K562 (cell line): ENCODE measurements around the gene KLHL8. TPM values are rescaled to one million over a fixed set of nuclear protein-coding genes. Genes with fewer than 3 reads are reported as not detected.

Experiments
- ATAC-seq: fragments of 200-7000 bp; cut with Tn5 transposase; 3 replicates; pipeline ENCODE4 v1.9.1; 2020; ENCODE audit warnings: moderate library complexity
- BruUV-seq: library from RNA; stranded (reverse); fragments of 400-500 nt; replicated peaks from 2 replicates; lab custom pipeline; 2021; lab: Mats Ljungman, UMichigan
- CTCF ChIA-PET: fragments of 300-600 bp; formaldehyde crosslinking; extraction: SDS; loops from one replicate; lab custom pipeline; 2021; ENCODE audit warnings: low intra/inter-chr PET ratio; lab: Yijun Ruan, JAX
- POLR2A ChIA-PET: fragments of 300-600, 350-650 bp; sonication (Branson Sonifier 250); formaldehyde crosslinking; extraction: SDS; loops from one replicate; lab custom pipeline; 2021; ENCODE audit warnings: antibody characterized with exemption, inconsistent platforms; lab: Yijun Ruan, JAX
- DNase-seq, 4 experiments: peaks; one replicate each; pipeline versions ENCODE4 v3.0.0 to v3.0.0-alpha.2; 2011 to 2018; ENCODE audit warnings: low spot score in 3 of 4, mixed read lengths in 3 of 4; ENCODE audit errors: extremely low read depth in 1 of 4
- FAIRE-seq: peaks from 2 replicates; lab custom pipeline; 2011; peaks lifted over from hg19 to GRCh38; lab: Jason Lieb, UNC
- H2AFZ ChIP-seq: 2 replicates; pipeline ENCODE4 v1.6.0; 2011; ENCODE audit warnings: low read depth, low read length, control low read depth, inconsistent platforms
- H3K27ac ChIP-seq: fragments of 200-600 bp; 3 replicates; pipeline ENCODE4 v1.8.0; 2011; ENCODE audit warnings: low read depth, mild to moderate bottlenecking, control low read depth, inconsistent platforms, low read length, moderate library complexity, mixed read lengths; ENCODE audit errors: extremely low read depth
- H3K27me3 ChIP-seq, 2 experiments: fragments of 300-600 bp in 1 of 2; 2 replicates in 1 of 2; 3 replicates in 1 of 2; pipeline versions ENCODE4 v1.6.0 to v1.8.0; 2011; ENCODE audit warnings: inconsistent platforms in 2 of 2, low read length in 2 of 2, mild to moderate bottlenecking in 1 of 2, mixed read lengths in 1 of 2, moderate library complexity in 1 of 2; ENCODE audit not compliant: control insufficient read depth in 2 of 2, insufficient read depth in 2 of 2
- H3K36me3 ChIP-seq: fragments of 300-600 bp; 3 replicates; pipeline ENCODE4 v1.8.0; 2011; ENCODE audit warnings: mild to moderate bottlenecking, low read length, inconsistent platforms; ENCODE audit not compliant: control insufficient read depth, insufficient read depth
- H3K4me1 ChIP-seq, 2 experiments: fragments of 200-600 bp in 1 of 2; replicated peaks in 1 of 2; 2 replicates in 1 of 2; 3 replicates in 1 of 2; pipeline versions ENCODE4 v1.5.1 to v1.8.0; 2011; ENCODE audit warnings: inconsistent platforms in 2 of 2, low read length in 2 of 2, mild to moderate bottlenecking in 1 of 2, mixed read lengths in 1 of 2, moderate library complexity in 1 of 2; ENCODE audit not compliant: control insufficient read depth in 2 of 2, insufficient read depth in 2 of 2
- H3K4me2 ChIP-seq: 2 replicates; pipeline ENCODE4 v1.6.1; 2011; ENCODE audit warnings: low read length, control low read depth, inconsistent platforms, mixed read lengths; ENCODE audit not compliant: insufficient read depth
- H3K4me3 ChIP-seq: fragments of 200-600 bp; sonication (generic), shearing (Covaris generic); 2 replicates; pipeline ENCODE4 v1.5.1; 2016; ENCODE audit warnings: control low read depth, inconsistent platforms
- H3K79me2 ChIP-seq: fragments of 200-600 bp; 3 replicates; pipeline ENCODE4 v1.8.0; 2011; ENCODE audit warnings: low read length, inconsistent platforms; ENCODE audit not compliant: control insufficient read depth, insufficient read depth
- H3K9ac ChIP-seq, 2 experiments: 2 replicates each; pipeline versions ENCODE4 v1.6.0 to v1.6.1; 2011; ENCODE audit warnings: low read depth in 2 of 2, low read length in 2 of 2, control low read depth in 1 of 2, inconsistent platforms in 1 of 2, mild to moderate bottlenecking in 1 of 2, mixed read lengths in 1 of 2; ENCODE audit not compliant: insufficient read depth in 1 of 2
- H3K9me1 ChIP-seq: one replicate; pipeline ENCODE4 v1.6.0; 2011; ENCODE audit warnings: inconsistent platforms, mild to moderate bottlenecking, low read length, moderate library complexity; ENCODE audit not compliant: control insufficient read depth, insufficient read depth
- H3K9me3 ChIP-seq: replicated peaks from 2 replicates; pipeline ENCODE4 v1.5.1; 2011; ENCODE audit warnings: low read depth, low read length, inconsistent platforms; ENCODE audit not compliant: control insufficient read depth, insufficient read depth
- H4K20me1 ChIP-seq: replicated peaks from 2 replicates; pipeline ENCODE4 v1.6.1; 2011; ENCODE audit warnings: low read length, inconsistent platforms, mixed read lengths; ENCODE audit not compliant: control insufficient read depth, insufficient read depth
- JUN ChIP-seq, 2 experiments: sonication (generic) in 1 of 2; formaldehyde crosslinking in 1 of 2; IDR thresholded peaks; 2 replicates each; pipeline versions ENCODE4 v1.6.1 to v1.8.0; 2012 to 2022; ENCODE audit warnings: borderline replicate concordance in 2 of 2, mild to moderate bottlenecking in 2 of 2, improper control_type of control experiment in 1 of 2, low read depth in 1 of 2, low read length in 1 of 2, missing genetic modification reagents in 1 of 2
- JUND ChIP-seq, 2 experiments: IDR thresholded peaks; 2 replicates in 1 of 2; 3 replicates in 1 of 2; pipeline ENCODE4 v1.6.1; 2011; ENCODE audit warnings: borderline replicate concordance in 2 of 2, low read depth in 2 of 2, low read length in 2 of 2, improper control_type of control experiment in 1 of 2, missing biosample characterization in 1 of 2, missing genetic modification characterization in 1 of 2, missing genetic modification reagents in 1 of 2
- TAF7 ChIP-seq: fragments of 450-650 bp; IDR thresholded peaks from 2 replicates; pipeline ENCODE4 v1.6.1; 2016; ENCODE audit warnings: missing genetic modification characterization, missing compliant biosample characterization
- ZNF146 ChIP-seq: IDR thresholded peaks from one replicate; pipeline ENCODE4 v1.6.1; 2018; ENCODE audit warnings: missing compliant biosample characterization; ENCODE audit not compliant: unreplicated experiment
- ZNF561 ChIP-seq: fragments of 450-650 bp; formaldehyde crosslinking; conservative IDR thresholded peaks from 2 replicates; pipeline ENCODE4 v1.4.0; 2020; ENCODE audit warnings: mild to moderate bottlenecking, moderate library complexity
- WGBS: fragments of 100-300 bp; shearing (Covaris generic); methylation state at CpG from one replicate; pipeline ENCODE4 v1.1.6; 2016; ENCODE audit warnings: low coverage, mixed read lengths; ENCODE audit not compliant: insufficient coverage; ENCODE audit errors: missing lambda C conversion rate; 5-methylcytosine and 5-hydroxymethylcytosine counted together
- in situ Hi-C: fragments of 300-500 bp; cut with MboI; formaldehyde crosslinking; loops from 4 replicates; pipeline ENCODE4 v1.15.0; 2018; ENCODE audit warnings: inconsistent platforms, mixed read lengths
- intact Hi-C: fragments of 100-400 bp; cut with micrococcal nuclease; formaldehyde crosslinking; loops from 2 replicates; pipeline ENCODE4 v1.14.2; 2022
- polyA plus RNA-seq, 8 experiments: library from polyadenylated mRNA; depleted of rRNA in 4 of 8; stranded (reverse) in 5 of 8; unstranded in 3 of 8; fragments of >200 nt; fragmentation: Nextera tagmentation in 2 of 8; fragmentation: Illumina TruSeq in 1 of 8; extraction: Ambion mirVana in 2 of 8; extraction: Trizol in 1 of 8; gene quantifications; 2 replicates each; pipeline versions ENCODE4 v1.2.1 to v1.2.3, GENCODE V29; 2011 to 2014; ENCODE audit warnings: inconsistent platforms in 1 of 8, missing spikeins in 1 of 8
- total RNA-seq, 7 experiments: library from RNA; depleted of rRNA in 6 of 7; stranded (reverse); fragments of >200 nt in 6 of 7; fragmentation: Illumina TruSeq in 2 of 7; extraction: Trizol in 2 of 7; gene quantifications; 2 replicates each; pipeline versions ENCODE4 v1.2.1 to v1.2.3, GENCODE V29; 2011 to 2021; ENCODE audit warnings: low replicate concordance in 1 of 7
- TF ChIP-seq, protein P1 (sequence below): sonication (generic); formaldehyde crosslinking; IDR thresholded peaks from 2 replicates; pipeline ENCODE4 v1.8.1; 2023; ENCODE audit warnings: mild to moderate bottlenecking, missing genetic modification reagents
- TF ChIP-seq, protein P2 (sequence below): sonication (generic); formaldehyde crosslinking; IDR thresholded peaks from 2 replicates; pipeline ENCODE4 v1.8.1; 2023; ENCODE audit warnings: mild to moderate bottlenecking, missing genetic modification reagents
- TF ChIP-seq, protein P3 (sequence below): fragments of 450-650 bp; IDR thresholded peaks from 2 replicates; pipeline ENCODE4 v1.6.1; 2016; ENCODE audit warnings: borderline replicate concordance
- TF ChIP-seq, protein P4 (sequence below): sonication (generic); formaldehyde crosslinking; IDR thresholded peaks from 2 replicates; pipeline ENCODE4 v1.8.1; 2023; ENCODE audit warnings: mild to moderate bottlenecking, missing genetic modification reagents
- TF ChIP-seq, protein P5 (sequence below): fragments of 450-650 bp; IDR thresholded peaks from 2 replicates; pipeline ENCODE4 v1.6.1; 2017; ENCODE audit warnings: antibody characterized with exemption

The KLHL8 gene
- total and polyA plus RNA-seq, 9 of the 15 experiments (the other 6 are each of a cell fraction or from before 2014, with no cell fraction given): 8.7 to 25.3 (median 15.7) TPM

DNA sequence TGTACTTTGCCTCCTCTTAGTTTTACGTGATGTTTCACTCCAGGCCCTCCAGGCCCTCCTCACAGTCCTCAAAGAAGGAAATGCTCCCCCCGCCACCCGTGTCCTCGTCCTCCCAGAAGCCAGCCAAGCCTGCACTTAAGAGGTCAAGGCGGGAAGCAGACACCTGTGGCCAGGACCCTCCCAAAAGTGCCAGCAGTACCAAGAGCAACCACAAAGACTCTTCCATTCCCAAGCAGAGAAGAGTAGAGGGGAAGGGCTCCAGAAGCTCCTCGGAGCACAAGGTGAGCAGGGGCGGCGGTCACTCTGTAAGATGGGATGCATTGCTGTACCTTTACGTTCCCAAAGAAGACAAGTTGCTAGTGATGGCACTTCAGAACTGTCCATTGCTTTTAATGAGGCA is 94.4 kb downstream of the KLHL8 start:
- no peak overlapping the region for H3K4me2 ChIP-seq
- ChIA-PET POLR2A (interaction anchor here (0.7 kb wide), 1 partner anchor 258 kb away, joined by 4 read pairs; no protein-coding TSS in a partner anchor), CTCF (no interaction called here)
- FAIRE-seq (no peak), DNase-seq (no peak), ATAC-seq (no peak; the same call in 1 of the 3 replicates)
- H3K9ac ChIP-seq: no peak overlapping the region
- no peaks in the 10 kb centered on the region for H3K9me3 ChIP-seq
- BruUV-seq: no TSS peak
- WGBS: 97% methylated on average over 6 of the region's 9 CpGs
- no peak overlapping the region for H2AFZ ChIP-seq
- in situ Hi-C loops: no loop called here
- H3K27ac ChIP-seq: no peak overlapping the region
- peaks cover 0 to 3% of the 10 kb centered on the region in 2 experiments; a peak in 1 of 5 replicates for H3K4me1 ChIP-seq
- H3K79me2 ChIP-seq: no peaks in the 10 kb centered on the region; the same call in 2 of the 3 replicates
- H3K4me3 ChIP-seq: no peak overlapping the region
- H3K27me3 ChIP-seq: no peaks in the 10 kb centered on the region
- intact Hi-C loops: no loop called here
- H3K36me3 ChIP-seq: peaks cover 82% of the 10 kb centered on the region
- H3K9me1 ChIP-seq: no peaks in the 10 kb centered on the region
- no peaks in the 10 kb centered on the region for H4K20me1 ChIP-seq
- TF ChIP-seq, protein P1, sequence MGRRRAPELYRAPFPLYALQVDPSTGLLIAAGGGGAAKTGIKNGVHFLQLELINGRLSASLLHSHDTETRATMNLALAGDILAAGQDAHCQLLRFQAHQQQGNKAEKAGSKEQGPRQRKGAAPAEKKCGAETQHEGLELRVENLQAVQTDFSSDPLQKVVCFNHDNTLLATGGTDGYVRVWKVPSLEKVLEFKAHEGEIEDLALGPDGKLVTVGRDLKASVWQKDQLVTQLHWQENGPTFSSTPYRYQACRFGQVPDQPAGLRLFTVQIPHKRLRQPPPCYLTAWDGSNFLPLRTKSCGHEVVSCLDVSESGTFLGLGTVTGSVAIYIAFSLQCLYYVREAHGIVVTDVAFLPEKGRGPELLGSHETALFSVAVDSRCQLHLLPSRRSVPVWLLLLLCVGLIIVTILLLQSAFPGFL: no peak
- no peak for TF ChIP-seq TAF7 (tag)
- TF ChIP-seq ZNF146 (CRISPR knock-in tag): no peak
- TF ChIP-seq, protein P2, sequence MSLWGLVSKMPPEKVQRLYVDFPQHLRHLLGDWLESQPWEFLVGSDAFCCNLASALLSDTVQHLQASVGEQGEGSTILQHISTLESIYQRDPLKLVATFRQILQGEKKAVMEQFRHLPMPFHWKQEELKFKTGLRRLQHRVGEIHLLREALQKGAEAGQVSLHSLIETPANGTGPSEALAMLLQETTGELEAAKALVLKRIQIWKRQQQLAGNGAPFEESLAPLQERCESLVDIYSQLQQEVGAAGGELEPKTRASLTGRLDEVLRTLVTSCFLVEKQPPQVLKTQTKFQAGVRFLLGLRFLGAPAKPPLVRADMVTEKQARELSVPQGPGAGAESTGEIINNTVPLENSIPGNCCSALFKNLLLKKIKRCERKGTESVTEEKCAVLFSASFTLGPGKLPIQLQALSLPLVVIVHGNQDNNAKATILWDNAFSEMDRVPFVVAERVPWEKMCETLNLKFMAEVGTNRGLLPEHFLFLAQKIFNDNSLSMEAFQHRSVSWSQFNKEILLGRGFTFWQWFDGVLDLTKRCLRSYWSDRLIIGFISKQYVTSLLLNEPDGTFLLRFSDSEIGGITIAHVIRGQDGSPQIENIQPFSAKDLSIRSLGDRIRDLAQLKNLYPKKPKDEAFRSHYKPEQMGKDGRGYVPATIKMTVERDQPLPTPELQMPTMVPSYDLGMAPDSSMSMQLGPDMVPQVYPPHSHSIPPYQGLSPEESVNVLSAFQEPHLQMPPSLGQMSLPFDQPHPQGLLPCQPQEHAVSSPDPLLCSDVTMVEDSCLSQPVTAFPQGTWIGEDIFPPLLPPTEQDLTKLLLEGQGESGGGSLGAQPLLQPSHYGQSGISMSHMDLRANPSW: no peak
- TF ChIP-seq, protein P3, sequence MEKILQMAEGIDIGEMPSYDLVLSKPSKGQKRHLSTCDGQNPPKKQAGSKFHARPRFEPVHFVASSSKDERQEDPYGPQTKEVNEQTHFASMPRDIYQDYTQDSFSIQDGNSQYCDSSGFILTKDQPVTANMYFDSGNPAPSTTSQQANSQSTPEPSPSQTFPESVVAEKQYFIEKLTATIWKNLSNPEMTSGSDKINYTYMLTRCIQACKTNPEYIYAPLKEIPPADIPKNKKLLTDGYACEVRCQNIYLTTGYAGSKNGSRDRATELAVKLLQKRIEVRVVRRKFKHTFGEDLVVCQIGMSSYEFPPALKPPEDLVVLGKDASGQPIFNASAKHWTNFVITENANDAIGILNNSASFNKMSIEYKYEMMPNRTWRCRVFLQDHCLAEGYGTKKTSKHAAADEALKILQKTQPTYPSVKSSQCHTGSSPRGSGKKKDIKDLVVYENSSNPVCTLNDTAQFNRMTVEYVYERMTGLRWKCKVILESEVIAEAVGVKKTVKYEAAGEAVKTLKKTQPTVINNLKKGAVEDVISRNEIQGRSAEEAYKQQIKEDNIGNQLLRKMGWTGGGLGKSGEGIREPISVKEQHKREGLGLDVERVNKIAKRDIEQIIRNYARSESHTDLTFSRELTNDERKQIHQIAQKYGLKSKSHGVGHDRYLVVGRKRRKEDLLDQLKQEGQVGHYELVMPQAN: no peak
- TF ChIP-seq, protein P4, sequence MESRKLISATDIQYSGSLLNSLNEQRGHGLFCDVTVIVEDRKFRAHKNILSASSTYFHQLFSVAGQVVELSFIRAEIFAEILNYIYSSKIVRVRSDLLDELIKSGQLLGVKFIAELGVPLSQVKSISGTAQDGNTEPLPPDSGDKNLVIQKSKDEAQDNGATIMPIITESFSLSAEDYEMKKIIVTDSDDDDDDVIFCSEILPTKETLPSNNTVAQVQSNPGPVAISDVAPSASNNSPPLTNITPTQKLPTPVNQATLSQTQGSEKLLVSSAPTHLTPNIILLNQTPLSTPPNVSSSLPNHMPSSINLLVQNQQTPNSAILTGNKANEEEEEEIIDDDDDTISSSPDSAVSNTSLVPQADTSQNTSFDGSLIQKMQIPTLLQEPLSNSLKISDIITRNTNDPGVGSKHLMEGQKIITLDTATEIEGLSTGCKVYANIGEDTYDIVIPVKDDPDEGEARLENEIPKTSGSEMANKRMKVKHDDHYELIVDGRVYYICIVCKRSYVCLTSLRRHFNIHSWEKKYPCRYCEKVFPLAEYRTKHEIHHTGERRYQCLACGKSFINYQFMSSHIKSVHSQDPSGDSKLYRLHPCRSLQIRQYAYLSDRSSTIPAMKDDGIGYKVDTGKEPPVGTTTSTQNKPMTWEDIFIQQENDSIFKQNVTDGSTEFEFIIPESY: no peak
- TF ChIP-seq JUN (IDR thresholded peaks at IDR 0.05; ENCODE audit: borderline replicate concordance, low read depth, low read length): no peak
- TF ChIP-seq JUN (CRISPR knock-in tag; IDR thresholded peaks at IDR 0.05; ENCODE audit: borderline replicate concordance): no peak
- no peak for TF ChIP-seq JUND (IDR thresholded peaks at IDR 0.05; ENCODE audit: borderline replicate concordance, low read depth, low read length)
- no peak for TF ChIP-seq JUND (tag; IDR thresholded peaks at IDR 0.05; ENCODE audit: borderline replicate concordance, low read depth, low read length)
- TF ChIP-seq, protein P5, sequence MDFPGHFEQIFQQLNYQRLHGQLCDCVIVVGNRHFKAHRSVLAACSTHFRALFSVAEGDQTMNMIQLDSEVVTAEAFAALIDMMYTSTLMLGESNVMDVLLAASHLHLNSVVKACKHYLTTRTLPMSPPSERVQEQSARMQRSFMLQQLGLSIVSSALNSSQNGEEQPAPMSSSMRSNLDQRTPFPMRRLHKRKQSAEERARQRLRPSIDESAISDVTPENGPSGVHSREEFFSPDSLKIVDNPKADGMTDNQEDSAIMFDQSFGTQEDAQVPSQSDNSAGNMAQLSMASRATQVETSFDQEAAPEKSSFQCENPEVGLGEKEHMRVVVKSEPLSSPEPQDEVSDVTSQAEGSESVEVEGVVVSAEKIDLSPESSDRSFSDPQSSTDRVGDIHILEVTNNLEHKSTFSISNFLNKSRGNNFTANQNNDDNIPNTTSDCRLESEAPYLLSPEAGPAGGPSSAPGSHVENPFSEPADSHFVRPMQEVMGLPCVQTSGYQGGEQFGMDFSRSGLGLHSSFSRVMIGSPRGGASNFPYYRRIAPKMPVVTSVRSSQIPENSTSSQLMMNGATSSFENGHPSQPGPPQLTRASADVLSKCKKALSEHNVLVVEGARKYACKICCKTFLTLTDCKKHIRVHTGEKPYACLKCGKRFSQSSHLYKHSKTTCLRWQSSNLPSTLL: no peak
- TF ChIP-seq ZNF561 (CRISPR knock-in tag): no peak
